ENCODE data around the gene MALRD1.

The MALRD1 gene

GRCh38 chr10:19048489-19048888 lies at the start of gene MALRD1:
Gene MALRD1, plus strand, starts transcription at chr10:19048801. Its CDS starts 138 bp downstream, at chr10:19048939.
- no peak for DNase-seq

- no peak for DNase-seq
These were observed 45.3 kb upstream of the MALRD1 start for GRCh38 chr10:19003341-19003740.

DNA sequence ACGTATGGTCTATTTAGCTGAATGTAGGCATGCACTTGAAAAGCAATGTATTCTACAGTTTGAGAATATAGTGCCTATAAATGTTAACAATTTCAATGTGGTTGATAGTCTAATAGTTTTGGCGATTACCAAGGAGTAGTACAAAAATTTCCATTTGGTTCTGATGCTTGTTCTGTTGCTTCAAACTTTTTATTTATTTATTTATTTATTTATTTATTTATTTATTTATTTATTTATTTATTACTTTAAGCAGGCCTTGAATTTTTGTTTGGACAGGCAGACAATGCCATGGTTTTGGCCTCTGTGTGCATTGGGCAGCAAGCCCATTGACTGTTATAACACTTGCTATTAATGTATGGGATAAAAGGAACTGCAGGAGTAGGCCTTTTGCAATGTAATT lies 36.5 kb upstream of the MALRD1 start:
- no peak for DNase-seq

DNA sequence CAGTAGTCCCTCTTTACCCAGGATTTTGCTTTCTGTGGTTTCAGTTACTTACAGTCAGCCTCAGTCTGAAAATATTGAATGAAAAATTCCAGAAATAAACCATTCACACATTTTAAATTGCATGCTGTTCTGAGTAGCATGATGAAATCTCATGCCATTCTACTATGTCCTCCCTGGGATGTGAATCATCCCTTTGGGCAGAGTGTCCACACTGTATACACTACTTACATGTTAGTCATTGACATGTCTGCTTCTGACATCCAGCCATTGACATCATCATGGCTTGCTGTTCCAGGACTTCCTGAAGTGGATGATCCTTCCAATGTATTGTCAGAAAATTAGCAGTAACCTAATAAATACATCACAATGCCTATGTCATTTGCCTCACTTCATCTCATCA lies 34.6 kb upstream of the MALRD1 start:
- DNase-seq = no peak

GRCh38 chr10:19014498-19014897 lies 34.1 kb upstream of the MALRD1 start:
- DNase-seq = no peak

GRCh38 chr10:19017116-19017890 lies 31.3 kb upstream of the MALRD1 start:
- DNase-seq = no peak

- no peak for DNase-seq
These were observed 27.4 kb upstream of the MALRD1 start for GRCh38 chr10:19021162-19021561.

DNA sequence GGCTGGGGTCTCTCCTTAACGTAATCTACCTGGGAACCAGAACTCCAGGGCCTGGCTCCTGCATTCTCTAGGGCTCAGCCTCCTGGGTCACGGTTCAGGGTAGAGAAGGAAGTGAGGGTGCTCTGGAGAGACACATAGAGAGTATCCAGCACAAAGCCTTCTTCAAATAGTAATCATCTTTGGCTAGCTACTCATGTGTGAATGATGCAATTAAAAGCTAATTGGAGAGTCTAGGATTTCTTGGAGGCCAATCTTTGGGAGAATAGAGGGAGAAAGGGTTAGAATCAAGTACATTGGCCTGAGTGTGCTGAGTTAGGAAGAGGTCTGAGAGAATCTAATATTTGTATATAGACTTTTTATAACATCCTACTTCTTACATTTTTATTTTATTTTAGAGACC lies 24.0 kb upstream of the MALRD1 start:
- no peak for DNase-seq

- DNase-seq = no peak
These were observed 16.8 kb upstream of the MALRD1 start for GRCh38 chr10:19031763-19032162.

DNA sequence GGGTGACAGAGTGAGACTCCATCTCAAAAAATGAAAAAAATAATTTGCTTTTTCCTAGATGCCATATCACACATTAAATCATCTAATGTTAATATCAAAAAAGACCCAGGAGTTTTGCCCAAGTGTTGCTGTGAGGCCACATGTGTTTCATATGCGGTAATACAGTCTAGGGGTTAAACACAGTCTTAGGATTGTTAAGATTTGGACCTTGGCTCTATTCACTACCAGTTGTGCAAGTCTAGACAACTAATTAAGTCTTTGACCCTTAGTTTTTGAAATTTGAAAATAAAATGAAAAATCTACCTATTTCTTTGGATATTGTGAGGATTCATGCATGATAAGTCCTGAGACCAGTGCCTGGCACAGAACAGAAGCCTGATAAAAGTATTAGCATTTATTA lies 14.9 kb upstream of the MALRD1 start:
- no peak for DNase-seq

DNA sequence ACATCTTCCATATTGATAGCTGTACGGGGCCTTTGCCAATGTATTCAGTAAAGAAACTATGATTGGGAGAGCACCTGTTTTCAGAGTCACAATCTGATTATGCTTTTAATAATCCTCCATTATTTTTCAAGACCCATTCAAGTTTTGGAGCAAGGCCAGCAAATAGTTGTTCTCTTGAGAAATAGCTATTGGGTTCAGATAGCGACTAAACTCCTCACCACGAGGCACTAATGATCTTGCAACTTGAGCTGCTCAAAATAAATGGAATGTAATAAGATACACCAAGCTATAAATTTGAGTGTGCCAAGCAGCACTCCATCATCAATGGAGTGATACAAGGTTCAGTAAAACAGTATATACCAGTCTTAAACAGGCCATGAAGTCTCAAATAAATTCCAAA lies 7.4 kb upstream of the MALRD1 start:
- DNase-seq = no peak

GRCh38 chr10:19043431-19043830 lies 5.2 kb upstream of the MALRD1 start:
- DNase-seq = no peak

DNA sequence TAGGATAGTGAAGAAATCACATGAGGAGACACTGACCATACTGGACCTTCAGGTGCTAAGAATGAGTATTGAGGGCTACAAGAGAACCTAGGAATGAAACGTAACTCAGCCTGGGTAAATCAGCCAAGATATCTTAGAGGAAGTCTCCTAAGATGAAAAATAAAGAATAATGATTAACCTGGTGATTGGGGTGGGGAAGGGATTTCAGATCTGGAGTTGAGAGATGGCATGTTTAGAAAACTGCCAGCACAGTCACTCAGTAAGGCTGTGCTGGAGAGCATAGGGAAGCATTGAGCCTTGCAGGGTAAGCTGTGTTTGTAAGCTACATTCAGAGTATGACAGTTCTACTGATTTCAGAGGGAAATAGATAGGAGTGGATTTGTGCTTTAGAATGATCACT lies 1.9 kb upstream of the MALRD1 start:
- DNase-seq = no peak

- no peak for DNase-seq
These were observed 290 bp downstream of the MALRD1 start for GRCh38 chr10:19048891-19049290.

- DNase-seq = no peak
These were observed 966 bp downstream of the MALRD1 start for GRCh38 chr10:19049567-19049966.

- no peak for DNase-seq
These were observed 5.8 kb downstream of the MALRD1 start for GRCh38 chr10:19054289-19054835.

GRCh38 chr10:19058046-19058445 lies 9.4 kb downstream of the MALRD1 start:
- no peak for DNase-seq

DNA sequence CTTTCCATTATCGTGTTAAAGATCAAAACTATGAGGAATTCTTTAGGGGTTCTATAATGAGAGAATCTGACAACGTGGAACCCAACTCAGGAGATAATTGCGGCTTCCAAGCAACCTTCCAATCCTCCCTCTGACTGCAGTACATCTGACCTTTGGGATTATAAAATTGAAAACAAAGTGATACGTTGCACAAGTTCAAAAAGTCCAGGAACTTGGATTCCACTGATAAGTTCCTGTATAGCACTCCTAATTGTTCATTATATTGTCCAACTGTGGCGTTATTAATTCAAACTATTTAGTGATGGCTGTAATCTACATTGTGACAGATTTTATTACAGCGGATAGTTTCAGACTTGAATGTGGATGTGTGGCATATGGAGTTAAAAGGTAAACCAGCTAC lies 15.4 kb downstream of the MALRD1 start:
- DNase-seq = no peak

- no peak for DNase-seq
These were observed 23.3 kb downstream of the MALRD1 start for GRCh38 chr10:19071946-19072345.

DNA sequence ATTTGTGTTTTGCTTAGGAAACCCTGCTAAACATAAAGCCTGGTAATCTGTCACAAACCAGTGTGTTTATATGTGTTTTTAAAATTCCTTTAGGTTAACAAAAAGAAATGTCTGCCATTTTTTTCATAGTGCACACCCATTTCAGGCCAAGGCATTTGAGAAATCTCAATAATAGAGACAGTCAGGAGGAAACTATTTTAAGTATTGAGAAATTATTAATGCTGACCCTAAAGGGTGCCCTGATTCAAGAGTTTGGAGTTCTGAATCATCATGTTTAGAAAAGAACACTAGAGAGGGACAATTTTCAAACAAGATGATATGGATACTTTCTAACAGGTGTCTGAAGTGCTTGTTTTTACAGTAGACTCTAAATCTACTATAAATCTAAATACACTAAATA lies 28.7 kb downstream of the MALRD1 start:
- no peak for DNase-seq

- DNase-seq = no peak
These were observed 48.0 kb downstream of the MALRD1 start for GRCh38 chr10:19096501-19097073.

DNA sequence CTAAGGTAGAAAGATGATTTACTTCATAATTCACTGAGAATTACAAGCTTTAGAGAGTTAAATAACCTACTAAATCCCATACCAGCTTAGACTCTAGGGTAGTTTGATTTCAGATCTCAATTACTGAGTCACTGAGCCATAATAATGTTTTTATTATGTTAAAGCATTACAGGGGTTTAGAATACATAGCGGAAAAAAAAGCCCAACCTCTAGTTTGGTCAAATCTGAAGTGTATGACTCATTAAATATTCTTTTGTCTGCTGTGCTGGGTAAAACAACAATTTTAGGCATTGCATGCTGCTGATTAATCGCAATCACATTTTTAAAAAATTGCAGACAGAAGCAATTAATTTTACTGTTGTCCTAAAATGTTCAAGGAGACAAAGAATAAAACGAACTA lies 48.5 kb downstream of the MALRD1 start:
- DNase-seq = no peak

DNA sequence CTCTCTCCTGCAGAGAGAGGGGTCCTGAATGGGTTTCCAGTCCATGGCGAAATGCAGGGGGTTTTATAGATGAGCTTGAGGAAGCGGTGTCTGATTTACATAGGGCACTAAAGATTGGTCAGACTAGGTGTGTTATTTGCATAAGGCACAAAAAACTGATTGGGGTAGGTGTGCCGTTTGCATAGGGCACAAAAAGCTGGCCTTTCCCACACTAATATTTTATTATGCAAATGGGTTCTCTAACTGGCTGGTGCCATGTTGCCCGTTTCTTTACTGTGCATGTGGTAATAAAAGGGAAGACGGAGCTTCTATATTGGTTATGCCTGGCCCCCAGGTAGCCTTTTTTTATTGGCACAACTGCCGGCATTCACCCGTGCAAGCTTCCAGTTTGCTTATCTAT lies 50.2 kb downstream of the MALRD1 start:
- DNase-seq = no peak

DNA sequence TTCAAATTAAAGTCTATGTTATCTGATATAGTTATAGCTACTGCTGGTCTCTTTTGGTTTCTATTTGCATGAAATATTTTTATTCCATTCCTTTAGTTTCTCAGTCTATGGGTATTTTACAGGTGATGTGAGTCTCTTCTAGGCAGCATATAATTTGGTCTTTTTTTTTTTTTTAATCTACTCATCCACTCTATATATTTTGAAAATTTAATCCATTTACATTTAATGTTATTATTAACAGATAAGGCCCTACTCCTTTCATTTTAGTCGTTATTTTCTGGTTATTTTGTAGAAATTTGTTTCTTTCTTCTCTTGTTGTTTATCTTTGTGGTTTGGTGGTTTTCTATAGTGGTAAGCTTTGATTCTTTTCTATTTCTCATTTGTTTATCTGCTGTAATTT lies 58.8 kb downstream of the MALRD1 start:
- no peak for DNase-seq
